Upper lobe of right lung (tissue), 1 donor: ENCODE data around the gene PTPRF. TPM values are rescaled to one million over a fixed set of nuclear protein-coding genes. Genes with fewer than 3 reads are reported as not detected.

ENCODE experiments used
- ATAC-seq: fragments of 200-7000 bp; cut with Tn5 transposase; one replicate; pipeline ENCODE4 v1.9.1; 2020; ENCODE audit warnings: mild to moderate bottlenecking, moderate library complexity
- DNase-seq: peaks from one replicate; pipeline ENCODE4 v3.0.0-alpha.2; 2020
- H3K27ac ChIP-seq: fragments of 200-600 bp; one replicate; pipeline ENCODE4 v1.8.0; 2022
- H3K27me3 ChIP-seq: fragments of 200-600 bp; one replicate; pipeline ENCODE4 v1.8.0; 2022; ENCODE audit warnings: mild to moderate bottlenecking
- H3K36me3 ChIP-seq: fragments of 200-600 bp; one replicate; pipeline ENCODE4 v1.8.0; 2022
- H3K4me1 ChIP-seq: fragments of 200-600 bp; one replicate; pipeline ENCODE4 v1.8.0; 2022
- H3K4me3 ChIP-seq: fragments of 200-600 bp; one replicate; pipeline ENCODE4 v1.8.0; 2022; ENCODE audit warnings: mild to moderate bottlenecking
- H3K9me3 ChIP-seq: fragments of 200-600 bp; one replicate; pipeline ENCODE4 v1.8.0; 2022
- intact Hi-C: fragments of 100-400 bp; cut with DNase I; formaldehyde crosslinking; loops from one replicate; pipeline ENCODE4 v1.11.0; 2022
- total RNA-seq: library from RNA; stranded (reverse); fragmentation: NEBNext Ultra II Directional; extraction: Animal tissue kit (Norgen Biotek cat#: 25700); gene quantifications from one replicate; pipeline ENCODE4 v1.2.1, GENCODE V29; 2021
- TF ChIP-seq, protein P1 (sequence below): fragments of 200-600 bp; IDR thresholded peaks from one replicate; pipeline ENCODE4 v1.8.0; 2022; ENCODE audit warnings: antibody characterized with exemption
- donor health status: DM: no; HTN: yes; CAD: no; lungs with severe emphysema.

PTPRF gene
- total RNA-seq, 1 donor from 2014 or later: 199 TPM

DNA sequence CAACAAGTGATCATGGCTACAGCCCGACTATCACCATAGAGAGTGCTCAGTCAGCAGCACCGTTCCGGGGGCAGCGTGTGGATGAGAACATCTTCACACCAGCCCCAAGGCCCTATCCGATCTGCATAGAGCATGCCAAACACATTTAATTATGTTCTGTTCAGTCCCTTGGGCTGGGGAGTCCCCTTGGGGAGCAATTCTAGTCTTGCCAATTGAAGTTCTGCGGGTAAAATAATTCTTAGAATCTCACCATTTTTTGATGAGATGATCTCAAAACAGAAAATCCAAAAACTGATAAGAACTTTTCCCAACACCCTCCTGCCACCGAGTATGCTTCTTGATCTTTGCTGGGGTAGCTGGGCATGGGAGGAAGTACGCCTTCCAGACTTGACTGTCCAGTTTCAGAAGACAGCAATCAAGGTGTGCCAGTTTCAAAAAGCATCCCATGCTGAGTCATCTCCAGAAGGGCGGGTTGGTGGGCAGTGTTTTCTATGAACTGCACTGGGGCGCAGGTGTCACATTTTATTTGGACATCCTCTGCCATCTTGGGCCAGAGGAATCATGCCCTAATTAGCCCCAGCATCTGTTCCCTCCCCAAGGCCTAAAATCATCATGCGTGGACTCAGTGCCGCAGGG lies 20.8 kb upstream of the PTPRF start:
- intact Hi-C loops: no loop called here
- no peak for DNase-seq

DNA sequence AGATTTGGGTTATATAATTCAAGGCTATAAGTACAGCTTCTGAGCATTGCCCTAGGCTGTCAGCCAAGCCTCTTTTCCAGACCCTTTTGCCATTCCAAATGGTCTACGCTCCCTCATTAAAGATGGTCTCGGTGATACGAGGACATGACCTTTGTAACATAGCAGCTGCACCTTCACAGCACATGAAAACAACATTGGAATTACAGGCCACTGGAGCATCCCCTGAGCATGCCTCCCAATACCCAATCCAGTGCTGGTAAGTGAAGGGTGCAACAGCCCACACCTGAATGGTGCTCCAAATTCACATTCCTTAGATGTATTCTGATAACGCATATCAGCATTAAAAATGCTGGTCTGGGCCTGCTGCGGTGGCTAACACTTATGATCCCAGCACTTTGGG lies 20.1 kb upstream of the PTPRF start:
- Histone ChIP-seq H3K27ac (no peak overlapping the region), H3K4me1 (no peaks in the 10 kb centered on the region), H3K4me3 (no peak overlapping the region), H3K9me3 (no peaks in the 10 kb centered on the region), H3K36me3 (no peaks in the 10 kb centered on the region), H3K27me3 (no peaks in the 10 kb centered on the region)
- DNase-seq (no peak), ATAC-seq (no peak)
- TF ChIP-seq, protein P1, sequence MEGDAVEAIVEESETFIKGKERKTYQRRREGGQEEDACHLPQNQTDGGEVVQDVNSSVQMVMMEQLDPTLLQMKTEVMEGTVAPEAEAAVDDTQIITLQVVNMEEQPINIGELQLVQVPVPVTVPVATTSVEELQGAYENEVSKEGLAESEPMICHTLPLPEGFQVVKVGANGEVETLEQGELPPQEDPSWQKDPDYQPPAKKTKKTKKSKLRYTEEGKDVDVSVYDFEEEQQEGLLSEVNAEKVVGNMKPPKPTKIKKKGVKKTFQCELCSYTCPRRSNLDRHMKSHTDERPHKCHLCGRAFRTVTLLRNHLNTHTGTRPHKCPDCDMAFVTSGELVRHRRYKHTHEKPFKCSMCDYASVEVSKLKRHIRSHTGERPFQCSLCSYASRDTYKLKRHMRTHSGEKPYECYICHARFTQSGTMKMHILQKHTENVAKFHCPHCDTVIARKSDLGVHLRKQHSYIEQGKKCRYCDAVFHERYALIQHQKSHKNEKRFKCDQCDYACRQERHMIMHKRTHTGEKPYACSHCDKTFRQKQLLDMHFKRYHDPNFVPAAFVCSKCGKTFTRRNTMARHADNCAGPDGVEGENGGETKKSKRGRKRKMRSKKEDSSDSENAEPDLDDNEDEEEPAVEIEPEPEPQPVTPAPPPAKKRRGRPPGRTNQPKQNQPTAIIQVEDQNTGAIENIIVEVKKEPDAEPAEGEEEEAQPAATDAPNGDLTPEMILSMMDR: no peak
- intact Hi-C loops: no loop called here

More for the DNA sequence above, 20.8 kb upstream of the PTPRF start:
- Histone ChIP-seq H3K36me3 (no peaks in the 10 kb centered on the region), H3K4me1 (no peaks in the 10 kb centered on the region), H3K9me3 (no peaks in the 10 kb centered on the region), H3K4me3 (no peak overlapping the region), H3K27me3 (no peaks in the 10 kb centered on the region), H3K27ac (no peak overlapping the region)
- ATAC-seq: no peak
- TF ChIP-seq, protein P1: no peak

DNA sequence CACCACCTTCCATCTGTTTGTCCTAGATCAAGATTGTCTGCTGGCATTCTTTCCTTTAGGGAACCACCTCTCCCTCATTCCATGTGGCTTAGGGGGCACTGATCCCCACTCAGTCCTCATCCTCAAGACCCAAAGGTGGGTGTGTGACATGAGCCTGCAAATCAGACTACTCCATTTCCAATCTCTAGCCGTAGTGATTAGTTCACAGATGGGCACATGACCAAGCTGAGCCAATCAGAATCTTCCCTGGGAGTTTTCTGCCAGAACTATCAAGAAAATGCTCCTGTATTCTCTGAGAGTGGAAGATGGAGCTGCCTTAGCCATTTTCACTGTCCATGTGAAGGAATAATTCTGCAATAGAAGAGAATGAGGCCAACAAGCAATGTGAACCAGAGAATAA lies 19.3 kb upstream of the PTPRF start:
- no peak overlapping the region for H3K4me3 ChIP-seq
- DNase-seq (no peak), ATAC-seq (no peak)
- H3K36me3 ChIP-seq: no peaks in the 10 kb centered on the region
- H3K27ac ChIP-seq: no peak overlapping the region
- H3K27me3 ChIP-seq: no peaks in the 10 kb centered on the region
- no peaks in the 10 kb centered on the region for H3K4me1 ChIP-seq
- TF ChIP-seq, protein P1: no peak
- no peaks in the 10 kb centered on the region for H3K9me3 ChIP-seq
- intact Hi-C loops: no loop called here

DNA sequence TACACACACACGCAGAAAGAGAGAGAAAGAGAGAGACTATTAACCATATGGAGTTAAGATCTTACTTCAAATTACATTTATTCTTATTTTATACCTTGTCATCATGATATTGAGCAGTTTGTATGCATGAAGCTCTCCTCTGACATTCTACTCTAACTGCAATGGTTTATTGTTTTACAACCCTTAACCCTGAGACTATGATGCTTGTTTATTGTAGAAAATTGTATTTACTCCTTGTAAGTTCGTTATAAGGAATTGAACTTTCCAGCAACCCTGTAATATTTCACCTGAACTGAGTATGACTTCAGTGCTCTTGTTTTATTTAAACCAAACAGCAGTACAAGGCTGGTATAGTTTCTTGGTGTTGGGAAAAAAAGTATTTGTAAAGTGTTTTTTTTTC lies 18.6 kb upstream of the PTPRF start:
- Histone ChIP-seq H3K9me3 (no peaks in the 10 kb centered on the region), H3K4me3 (no peak overlapping the region), H3K36me3 (no peaks in the 10 kb centered on the region), H3K27me3 (no peaks in the 10 kb centered on the region), H3K4me1 (no peaks in the 10 kb centered on the region), H3K27ac (no peak overlapping the region)
- no peak for ATAC-seq
- no peak for DNase-seq
- intact Hi-C loops: no loop called here
- TF ChIP-seq, protein P1: no peak

DNA sequence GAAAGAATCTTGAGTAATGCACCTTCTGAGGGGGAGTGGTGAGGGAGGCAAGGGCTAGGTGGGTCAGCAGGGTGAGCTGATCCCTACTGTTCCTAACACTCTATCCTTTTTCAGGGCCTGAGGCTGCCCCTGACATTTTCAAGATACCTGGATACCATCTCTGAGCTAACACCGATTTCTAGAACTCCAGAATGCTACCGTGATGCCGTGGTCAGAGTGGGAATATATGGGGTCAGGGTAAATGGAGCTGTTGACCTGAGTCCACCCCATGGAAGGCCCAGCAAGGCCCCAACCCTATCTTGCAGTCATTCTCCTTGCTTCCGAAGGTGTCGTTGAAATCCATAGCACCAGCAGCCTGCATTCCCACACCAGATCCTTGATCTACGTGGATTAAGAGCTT lies 18.0 kb upstream of the PTPRF start:
- ATAC-seq: no peak
- intact Hi-C loops: no loop called here
- Histone ChIP-seq H3K9me3 (no peaks in the 10 kb centered on the region), H3K36me3 (no peaks in the 10 kb centered on the region), H3K4me3 (no peak overlapping the region), H3K27ac (no peak overlapping the region), H3K4me1 (no peaks in the 10 kb centered on the region), H3K27me3 (no peaks in the 10 kb centered on the region)
- TF ChIP-seq, protein P1: no peak
- no peak for DNase-seq
